Endothelial cell of umbilical vein (primary cell): Measurements from ENCODE around the gene AAGAB. TPM values are rescaled to one million over a fixed set of nuclear protein-coding genes. Genes with fewer than 3 reads are reported as not detected.

ENCODE experiments used
- BruUV-seq: library from RNA; stranded (reverse); fragments of 400-500 nt; replicated peaks from 2 replicates; lab custom pipeline; 2021; lab: Mats Ljungman, UMichigan
- CTCF ChIA-PET: fragments of 300-600, 350-600 bp; sonication (Branson Sonifier 250); formaldehyde crosslinking; loops from one replicate; lab custom pipeline; 2021; ENCODE audit warnings: antibody characterized with exemption, inconsistent platforms; lab: Charles Lee
- POLR2A ChIA-PET: fragments of 300-600, 350-600 bp; sonication (Branson Sonifier 250); formaldehyde crosslinking; loops from one replicate; lab custom pipeline; 2021; ENCODE audit warnings: antibody characterized with exemption, inconsistent platforms; lab: Charles Lee
- DNase-seq: peaks from one replicate; pipeline ENCODE4 v3.0.0-alpha.2; 2011; ENCODE audit warnings: low read depth, low spot score
- FAIRE-seq: peaks from 2 replicates; lab custom pipeline; 2011; peaks lifted over from hg19 to GRCh38; lab: Jason Lieb, UNC
- H2AFZ ChIP-seq: 2 replicates; pipeline ENCODE4 v1.6.0; 2012; ENCODE audit warnings: low read depth, low read length, control low read depth, inconsistent platforms
- H3K27ac ChIP-seq: 2 replicates; pipeline ENCODE4 v1.5.1; 2011; ENCODE audit warnings: low read depth, mild to moderate bottlenecking, control low read depth, low read length, moderate library complexity; ENCODE audit not compliant: insufficient read depth
- H3K27me3 ChIP-seq, 2 experiments: 2 replicates each; pipeline versions ENCODE4 v1.6.0 to v1.6.1; 2011; ENCODE audit warnings: low read length in 2 of 2, mixed read lengths in 1 of 2; ENCODE audit not compliant: control insufficient read depth in 2 of 2, insufficient read depth in 2 of 2
- H3K36me3 ChIP-seq, 2 experiments: 2 replicates in 1 of 2; 3 replicates in 1 of 2; pipeline ENCODE4 v1.5.1; 2011; ENCODE audit warnings: low read length in 2 of 2, mild to moderate bottlenecking in 1 of 2, moderate library complexity in 1 of 2; ENCODE audit not compliant: control insufficient read depth in 2 of 2, insufficient read depth in 2 of 2; ENCODE audit errors: extremely low read depth in 1 of 2
- H3K4me1 ChIP-seq: 3 replicates; pipeline ENCODE4 v1.5.1; 2011; ENCODE audit warnings: mild to moderate bottlenecking, low read length; ENCODE audit not compliant: control insufficient read depth, insufficient read depth; ENCODE audit errors: extremely low read depth
- H3K4me2 ChIP-seq: 2 replicates; pipeline ENCODE4 v1.6.1; 2011; ENCODE audit warnings: low read length, control low read depth, mixed read lengths; ENCODE audit not compliant: insufficient read depth
- H3K4me3 ChIP-seq, 3 experiments: fragments of 200-600 bp in 1 of 3; sonication (generic), shearing (Covaris generic) in 1 of 3; replicated peaks in 1 of 3; 2 replicates each; pipeline ENCODE4 v1.5.1; 2011 to 2016; ENCODE audit warnings: control low read depth in 3 of 3, low read length in 3 of 3, mild to moderate bottlenecking in 2 of 3, inconsistent platforms in 1 of 3, low read depth in 1 of 3, moderate library complexity in 1 of 3; ENCODE audit not compliant: insufficient read depth in 1 of 3
- H3K79me2 ChIP-seq: 2 replicates; pipeline ENCODE4 v1.6.0; 2012; ENCODE audit warnings: low read length, inconsistent platforms; ENCODE audit not compliant: control insufficient read depth, insufficient read depth
- H3K9ac ChIP-seq: replicated peaks from 2 replicates; pipeline ENCODE3; 2011; ENCODE audit warnings: low read length, control low read depth; ENCODE audit not compliant: insufficient read depth; ENCODE audit errors: extremely low read depth
- H3K9me1 ChIP-seq: replicated peaks from 3 replicates; pipeline ENCODE4 v1.6.0; 2011; ENCODE audit warnings: mild to moderate bottlenecking, low read length; ENCODE audit not compliant: control insufficient read depth, insufficient read depth; ENCODE audit errors: extremely low read depth
- H3K9me3 ChIP-seq: replicated peaks from 2 replicates; pipeline ENCODE4 v1.5.1; 2012; ENCODE audit warnings: low read length, inconsistent platforms; ENCODE audit not compliant: control insufficient read depth, insufficient read depth
- H4K20me1 ChIP-seq: replicated peaks from 2 replicates; pipeline ENCODE3; 2011; ENCODE audit warnings: mild to moderate bottlenecking, low read length; ENCODE audit not compliant: control insufficient read depth, insufficient read depth; ENCODE audit errors: extremely low read depth
- CTCF ChIP-seq, 2 donors: IDR thresholded peaks; 1 replicate in 1 of 2; 2 replicates in 1 of 2; pipeline ENCODE4 v1.5.1; 2011; ENCODE audit warnings: low read length in 2 of 2, mild to moderate bottlenecking in 2 of 2, moderate library complexity in 2 of 2, control low read depth in 1 of 2, inconsistent platforms in 1 of 2, low read depth in 1 of 2; ENCODE audit not compliant: insufficient read depth in 1 of 2; ENCODE audit errors: extremely low read depth in 1 of 2
- EZH2 ChIP-seq: IDR thresholded peaks from 2 replicates; pipeline ENCODE4 v1.6.1; 2012; ENCODE audit warnings: borderline replicate concordance, low read depth, mild to moderate bottlenecking, moderate library complexity, low read length, inconsistent platforms; ENCODE audit not compliant: severe bottlenecking
- FOS ChIP-seq: IDR thresholded peaks from 2 replicates; pipeline ENCODE4 v1.6.1; 2011; ENCODE audit warnings: mild to moderate bottlenecking, low read length, moderate library complexity, borderline replicate concordance; ENCODE audit not compliant: insufficient read depth
- GATA2 ChIP-seq: IDR thresholded peaks from 2 replicates; pipeline ENCODE4 v1.7.0; 2011; ENCODE audit warnings: low read depth, mild to moderate bottlenecking, moderate library complexity, mixed read lengths, low read length; ENCODE audit not compliant: insufficient read length, insufficient read depth
- JUN ChIP-seq: IDR thresholded peaks from 2 replicates; pipeline ENCODE4 v1.6.1; 2011; ENCODE audit warnings: borderline replicate concordance, low read depth; ENCODE audit not compliant: insufficient read length, insufficient read depth
- MYC ChIP-seq: IDR thresholded peaks from one replicate; pipeline ENCODE4 v1.6.1; 2011; ENCODE audit warnings: mild to moderate bottlenecking, low read depth, low read length
- POLR2A ChIP-seq: IDR thresholded peaks from 2 replicates; pipeline ENCODE4 v1.6.1; 2012; ENCODE audit warnings: low read depth, mild to moderate bottlenecking, control low read depth, low read length
- POLR2AphosphoS5 ChIP-seq: IDR thresholded peaks from 2 replicates; pipeline ENCODE4 v1.6.1; 2012; ENCODE audit warnings: low read depth, mild to moderate bottlenecking, control low read depth, low read length, moderate library complexity; ENCODE audit not compliant: insufficient read depth
- dilution Hi-C: fragments of 300-500 bp; cut with MboI; formaldehyde crosslinking; loops from one replicate; pipeline ENCODE4 v1.15.0; 2019; ENCODE audit warnings: low sequenced_read_pairs; ENCODE audit not compliant: extremely low pct_ligation_motif_present
- intact Hi-C: fragments of 100-400 bp; cut with micrococcal nuclease; formaldehyde crosslinking; loops from one replicate; pipeline ENCODE4 v1.10.0; 2022
- polyA plus RNA-seq, 4 experiments: library from polyadenylated mRNA; depleted of rRNA in 3 of 4; stranded (reverse) in 3 of 4; unstranded in 1 of 4; fragments of >200 nt; gene quantifications; 2 replicates each; pipeline versions ENCODE4 v1.2.1 to v1.2.3, GENCODE V29; 2011 to 2012; ENCODE audit warnings: missing spikeins in 1 of 4
- total RNA-seq: library from RNA; stranded (reverse); gene quantifications from 2 replicates; pipeline ENCODE4 v1.2.3, GENCODE V29; 2021
- TF ChIP-seq, protein P1 (sequence below): IDR thresholded peaks from 2 replicates; pipeline ENCODE4 v1.6.1; 2011; ENCODE audit not compliant: insufficient read depth, insufficient read length

AAGAB gene
- total and polyA plus RNA-seq, 2 donors (not counting 3 experiments of a cell fraction or from before 2014, with no cell fraction given), result 21.2 to 42.6 TPM

GRCh38 chr15:67253101-67253500, 1.4 kb downstream of the AAGAB start:
- no peak for FAIRE-seq
- no TSS peak for BruUV-seq
- H4K20me1 ChIP-seq, result no peaks in the 10 kb centered on the region
- peak overlapping the region; percentile 96 for H3K4me2 ChIP-seq
- ChIA-PET CTCF (interaction anchor here (0.8 kb wide), 1 partner anchor 14 kb away, joined by 3 read pairs; no protein-coding TSS in a partner anchor), POLR2A (no interaction called here)
- H3K4me1 ChIP-seq, result peaks cover 7% of the 10 kb centered on the region
- H3K27me3 ChIP-seq, result no peaks in the 10 kb centered on the region
- H3K9me3 ChIP-seq, result no peaks in the 10 kb centered on the region
- no peak for DNase-seq
- no peaks in the 10 kb centered on the region for H3K36me3 ChIP-seq
- H3K4me3 ChIP-seq, result peak overlapping the region in 1 of 3 experiments; percentile 97
- intact Hi-C loops, result loop anchor here (5.0 kb wide), 3 partner anchors 146 to 306 kb away; no protein-coding TSS in a partner anchor
- no peak overlapping the region for H3K9ac ChIP-seq
- no peak overlapping the region for H2AFZ ChIP-seq
- H3K27ac ChIP-seq, result no peak overlapping the region
- dilution Hi-C loops, result no loop called here
- no peaks in the 10 kb centered on the region for H3K9me1 ChIP-seq
- H3K79me2 ChIP-seq, result peaks cover 51% of the 10 kb centered on the region
- TF ChIP-seq EZH2 (no peak), POLR2AphosphoS5 (no peak), CTCF (IDR thresholded peaks at IDR 0.05; ENCODE audit: extremely low read depth in 1 of 2, insufficient read depth in 1 of 2, low read depth in 1 of 2, low read length in 2 of 2) (no peak)

DNA sequence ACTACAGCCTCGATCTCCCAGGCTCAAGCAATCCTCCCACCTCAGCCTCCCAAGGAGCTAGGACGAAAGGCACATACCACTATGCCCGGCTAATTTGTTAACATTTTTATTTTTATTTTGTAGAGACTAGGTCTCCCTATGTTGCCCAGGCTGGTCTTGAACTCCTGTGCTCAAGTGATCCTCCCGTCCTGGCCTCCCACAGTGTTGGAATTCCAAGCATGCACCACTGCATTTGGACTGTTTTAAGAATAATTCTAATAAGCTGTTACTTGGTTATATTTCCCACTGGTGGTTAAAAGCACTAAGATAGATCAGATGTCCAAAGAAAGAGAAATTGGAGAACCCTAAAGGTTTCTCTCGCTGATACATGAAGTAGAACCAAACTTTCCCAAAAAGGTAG, 3.1 kb downstream of the AAGAB start:
- Histone ChIP-seq H2AFZ (no peak overlapping the region), H3K4me2 (no peak overlapping the region), H3K9me1 (no peaks in the 10 kb centered on the region), H3K27me3 (no peaks in the 10 kb centered on the region), H3K27ac (no peak overlapping the region), H3K4me1 (peaks cover 7% of the 10 kb centered on the region), H4K20me1 (no peaks in the 10 kb centered on the region), H3K4me3 (no peak overlapping the region), H3K9ac (no peak overlapping the region), H3K9me3 (no peaks in the 10 kb centered on the region), H3K79me2 (peaks cover 65% of the 10 kb centered on the region), H3K36me3 (no peaks in the 10 kb centered on the region)
- BruUV-seq, result no TSS peak
- FAIRE-seq, result no peak
- CTCF ChIA-PET, result interaction anchor here (1.1 to 1.3 kb wide), 2 partner anchors 11 to 305 kb away, joined by 3 to 4 read pairs; no protein-coding TSS in a partner anchor
- dilution Hi-C loops, result no loop called here
- intact Hi-C loops, result loop anchor here (5.0 kb wide), 3 partner anchors 144 to 304 kb away; no protein-coding TSS in a partner anchor
- TF ChIP-seq JUN (no peak), FOS (no peak), MYC (no peak), CTCF (IDR thresholded peaks at IDR 0.05; ENCODE audit: extremely low read depth in 1 of 2, insufficient read depth in 1 of 2, low read depth in 1 of 2, low read length in 2 of 2) (no peak), POLR2AphosphoS5 (no peak), POLR2A (no peak), GATA2 (no peak), EZH2 (no peak)
- TF ChIP-seq, protein P1, sequence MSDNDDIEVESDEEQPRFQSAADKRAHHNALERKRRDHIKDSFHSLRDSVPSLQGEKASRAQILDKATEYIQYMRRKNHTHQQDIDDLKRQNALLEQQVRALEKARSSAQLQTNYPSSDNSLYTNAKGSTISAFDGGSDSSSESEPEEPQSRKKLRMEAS, result no peak
- DNase-seq, result no peak
- POLR2A ChIA-PET, result no interaction called here
